ENCODE measurements around the gene TBC1D1.

TBC1D1 gene

DNA sequence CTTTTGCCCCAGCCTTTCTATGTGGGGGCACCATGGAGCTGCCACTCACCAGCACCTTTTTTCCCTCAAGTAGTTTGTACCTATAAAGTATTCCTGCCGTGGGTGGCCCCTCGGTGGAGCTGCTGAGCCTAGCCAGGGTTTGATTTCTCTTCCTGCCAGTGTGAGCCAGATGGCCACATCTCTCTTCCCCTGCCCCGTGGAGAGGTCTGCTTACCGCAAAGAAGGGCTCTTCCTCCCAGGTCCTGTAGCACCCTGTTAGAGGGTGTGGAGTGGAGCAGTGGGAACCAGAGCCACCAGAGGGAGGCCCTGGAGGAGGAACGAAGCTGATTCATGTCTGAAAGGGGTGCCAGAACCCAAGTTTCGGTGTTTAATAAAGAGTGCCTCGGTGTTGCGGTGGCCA lies 164.7 kb downstream of the TBC1D1 start:
- Histone ChIP-seq H3F3A (ENCODE audit: control insufficient read depth, insufficient read depth) (peaks cover 15% of the 10 kb centered on the region), H3K27me3 (ENCODE audit: control insufficient read depth, low read length) (no peaks in the 10 kb centered on the region), H3K4me1 (ENCODE audit: control insufficient read depth, low read length) (peaks cover 25% of the 10 kb centered on the region), H3K4me3 (ENCODE audit: low read length) (no peak overlapping the region), H3K9me3 (ENCODE audit: control insufficient read depth, insufficient read depth, low read length) (no peaks in the 10 kb centered on the region), H3K36me3 (ENCODE audit: control insufficient read depth, low read length) (peaks cover 96% of the 10 kb centered on the region), H3K9me2 (replicated peaks; ENCODE audit: control insufficient read depth, low read length) (no peaks in the 10 kb centered on the region), H3K79me2 (ENCODE audit: control insufficient read depth, low read length) (no peaks in the 10 kb centered on the region; the same call in 1 of the 2 replicates), H3K27ac (ENCODE audit: low read depth, low read length) (no peak overlapping the region), H3K4me2 (ENCODE audit: low read length) (no peak overlapping the region), H4K20me1 (ENCODE audit: control insufficient read depth, insufficient read depth, low read depth, low read length) (no peaks in the 10 kb centered on the region)
- TF ChIP-seq CTCF (IDR thresholded peaks at IDR 0.05; ENCODE audit: low read depth, low read length, poor library complexity, severe bottlenecking) (no peak), EZH2phosphoT487 (IDR thresholded peaks at IDR 0.05; ENCODE audit: borderline replicate concordance, low read length) (no peak)

DNA sequence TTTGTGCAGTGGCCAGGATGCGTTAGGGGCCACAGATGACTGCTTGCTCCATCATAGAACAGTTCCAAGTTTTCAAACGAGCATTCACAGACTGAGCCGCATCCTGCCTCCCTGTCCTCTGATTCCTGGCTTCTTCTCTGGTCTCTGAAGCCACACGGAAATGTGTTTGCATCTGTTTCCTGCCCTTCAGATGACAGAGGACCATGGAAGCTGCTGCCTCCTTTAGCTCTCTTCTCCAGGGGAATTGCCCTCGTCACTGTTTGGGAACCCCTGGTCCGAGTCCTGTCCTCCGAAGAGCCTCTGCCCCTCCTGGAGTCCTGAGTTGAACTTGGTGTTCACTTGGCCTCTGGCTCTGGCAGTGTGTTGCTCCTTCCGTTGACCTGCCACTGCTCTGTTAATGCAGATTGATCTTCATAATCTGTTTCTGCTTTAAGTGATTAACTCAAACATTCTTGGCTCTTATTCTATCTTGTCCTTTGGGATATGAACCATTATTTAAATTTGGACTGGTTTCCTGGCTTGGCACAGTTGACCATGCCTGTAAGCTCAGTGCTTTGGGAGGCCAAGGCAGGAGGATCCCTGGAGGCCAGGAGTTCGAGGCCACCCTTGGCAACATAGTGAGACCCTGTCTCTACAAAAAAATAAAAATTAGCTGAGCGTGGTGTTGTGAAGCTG lies 165.3 kb downstream of the TBC1D1 start:
- peaks cover 95% of the 10 kb centered on the region for H3K36me3 ChIP-seq (ENCODE audit: control insufficient read depth, low read length)
- no peaks in the 10 kb centered on the region for H3K9me2 ChIP-seq (replicated peaks; ENCODE audit: control insufficient read depth, low read length)
- no peak overlapping the region for H3K4me3 ChIP-seq (ENCODE audit: low read length)
- H3K4me1 ChIP-seq (ENCODE audit: control insufficient read depth, low read length), result peaks cover 28% of the 10 kb centered on the region
- no peaks in the 10 kb centered on the region for H3K27me3 ChIP-seq (ENCODE audit: control insufficient read depth, low read length)
- H3K79me2 ChIP-seq (ENCODE audit: control insufficient read depth, low read length), result no peaks in the 10 kb centered on the region; the same call in 1 of the 2 replicates
- H3F3A ChIP-seq (ENCODE audit: control insufficient read depth, insufficient read depth), result peaks cover 21% of the 10 kb centered on the region
- no peak overlapping the region for H3K27ac ChIP-seq (ENCODE audit: low read depth, low read length)
- no peaks in the 10 kb centered on the region for H3K9me3 ChIP-seq (ENCODE audit: control insufficient read depth, insufficient read depth, low read length)
- H3K4me2 ChIP-seq (ENCODE audit: low read length), result no peak overlapping the region
- TF ChIP-seq CTCF (IDR thresholded peaks at IDR 0.05; ENCODE audit: low read depth, low read length, poor library complexity, severe bottlenecking) (no peak), EZH2phosphoT487 (IDR thresholded peaks at IDR 0.05; ENCODE audit: borderline replicate concordance, low read length) (no peak)
- no peaks in the 10 kb centered on the region for H4K20me1 ChIP-seq (ENCODE audit: control insufficient read depth, insufficient read depth, low read depth, low read length)

DNA sequence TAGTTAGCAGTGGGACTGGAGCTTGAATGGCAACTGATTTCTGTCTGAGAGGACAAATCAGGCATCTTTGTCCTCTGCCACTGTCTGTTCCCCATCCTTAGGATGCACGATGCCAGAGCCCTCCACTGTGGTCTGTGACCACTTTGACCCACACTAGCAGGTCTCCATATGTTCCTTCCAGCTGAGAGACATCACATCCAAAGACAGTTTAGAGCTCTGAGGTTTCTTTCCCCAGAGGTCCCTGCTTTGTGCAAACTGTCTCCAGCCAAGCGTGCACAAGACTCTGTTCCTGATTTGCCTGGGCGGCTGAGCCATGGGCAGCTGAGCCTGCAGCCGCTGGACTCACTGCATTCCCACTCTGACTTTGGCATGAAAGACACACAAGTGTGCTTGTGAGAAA lies 167.3 kb downstream of the TBC1D1 start:
- peaks cover 28% of the 10 kb centered on the region for H3F3A ChIP-seq (ENCODE audit: control insufficient read depth, insufficient read depth)
- H3K9me3 ChIP-seq (ENCODE audit: control insufficient read depth, insufficient read depth, low read length), result no peaks in the 10 kb centered on the region
- no peaks in the 10 kb centered on the region for H3K27me3 ChIP-seq (ENCODE audit: control insufficient read depth, low read length)
- H4K20me1 ChIP-seq (ENCODE audit: control insufficient read depth, insufficient read depth, low read depth, low read length), result peaks cover 6% of the 10 kb centered on the region; the same call in 1 of the 2 replicates
- H3K4me2 ChIP-seq (ENCODE audit: low read length), result no peak overlapping the region
- H3K4me1 ChIP-seq (ENCODE audit: control insufficient read depth, low read length), result peaks cover 33% of the 10 kb centered on the region
- no peaks in the 10 kb centered on the region for H3K9me2 ChIP-seq (replicated peaks; ENCODE audit: control insufficient read depth, low read length)
- H3K79me2 ChIP-seq (ENCODE audit: control insufficient read depth, low read length), result peaks cover 13% of the 10 kb centered on the region
- no peak overlapping the region for H3K27ac ChIP-seq (ENCODE audit: low read depth, low read length)
- no peak overlapping the region for H3K4me3 ChIP-seq (ENCODE audit: low read length)
- H3K36me3 ChIP-seq (ENCODE audit: control insufficient read depth, low read length), result peaks cover 94% of the 10 kb centered on the region
- TF ChIP-seq EZH2phosphoT487 (IDR thresholded peaks at IDR 0.05; ENCODE audit: borderline replicate concordance, low read length) (no peak), CTCF (IDR thresholded peaks at IDR 0.05; ENCODE audit: low read depth, low read length, poor library complexity, severe bottlenecking) (no peak)

Measured in DOHH2 (cell line).